Raji (cell line): Measurements from ENCODE around the gene DNAJC17.

Source experiments
- POLR2A ChIP-seq: IDR thresholded peaks from 2 replicates; pipeline ENCODE4 v1.6.1; 2011; ENCODE audit warnings: low read depth, low read length, control low read depth; ENCODE audit not compliant: insufficient read depth

DNAJC17 gene

DNA sequence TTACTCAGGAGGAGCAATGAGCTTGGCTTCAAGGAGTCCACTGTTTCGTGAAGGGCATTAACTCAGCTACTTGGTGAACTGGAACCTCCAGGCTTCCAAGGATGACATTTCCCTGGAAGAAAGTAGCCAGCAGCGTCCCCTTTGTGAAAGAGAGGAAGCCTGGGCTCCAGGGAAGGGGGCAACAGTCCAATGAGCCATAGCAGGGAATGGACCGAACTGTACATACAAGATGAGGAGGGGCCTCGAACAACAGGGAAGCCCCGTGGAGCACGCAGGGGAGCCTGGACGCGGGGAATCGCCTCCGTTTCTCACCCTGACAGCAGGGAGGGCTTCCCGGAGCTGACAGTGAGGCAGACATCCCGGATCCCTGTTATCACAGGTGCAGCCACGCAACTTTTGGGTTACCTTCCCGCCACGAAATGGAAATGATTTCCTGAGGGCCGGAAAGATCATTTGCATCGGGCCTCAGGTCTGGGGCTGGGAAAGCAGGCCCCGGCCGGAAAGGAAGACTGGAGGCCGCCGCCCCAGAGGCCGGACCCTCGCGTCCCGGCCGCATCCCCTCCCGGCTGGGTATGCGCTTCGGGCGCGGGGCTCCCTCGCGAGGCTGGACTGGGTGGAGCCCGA lies 36.1 kb upstream of the DNAJC17 start:
- TF ChIP-seq POLR2A: no peak

- no peak for TF ChIP-seq POLR2A
Measured at GRCh38 chr15:40841741-40842140, 34.5 kb upstream of the DNAJC17 start.

DNA sequence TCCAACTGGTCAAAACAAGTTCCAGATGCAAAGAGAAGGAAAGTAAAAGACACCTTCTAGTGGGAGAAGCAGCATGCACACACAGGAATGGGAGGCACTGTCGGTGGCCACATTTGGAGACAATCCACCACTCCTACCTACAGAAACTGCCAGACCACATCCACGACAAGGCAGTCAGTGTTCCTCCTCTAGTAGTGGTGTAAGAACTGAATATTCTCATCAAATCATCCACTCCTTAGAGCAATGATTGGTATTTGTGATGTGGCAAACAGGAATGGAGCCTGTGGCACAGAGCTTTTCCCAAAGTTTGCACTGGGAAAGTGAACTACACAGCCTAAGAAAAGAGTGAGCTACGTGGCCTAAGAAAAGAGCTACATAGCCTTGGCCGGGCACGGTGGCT lies 31.5 kb upstream of the DNAJC17 start:
- TF ChIP-seq POLR2A: no peak

DNA sequence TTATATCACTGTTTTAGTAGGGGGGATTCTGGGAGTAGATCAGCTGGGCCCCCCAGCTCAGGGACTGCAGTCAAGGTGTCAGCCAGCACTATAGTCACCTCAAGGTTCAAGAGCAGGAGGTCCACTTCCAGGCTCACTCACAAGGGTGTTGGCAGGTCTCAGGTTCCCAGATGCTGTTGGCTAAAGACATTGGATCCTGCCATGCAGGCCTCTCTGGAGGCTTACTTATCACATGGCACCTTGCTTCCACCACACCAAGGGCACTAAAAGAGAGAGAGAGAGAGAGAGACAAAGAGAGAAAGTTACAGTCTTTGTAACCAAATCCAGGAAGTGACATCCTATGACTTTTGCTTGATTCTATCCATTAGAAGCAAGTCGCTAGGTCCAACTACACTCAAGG lies 28.7 kb upstream of the DNAJC17 start:
- TF ChIP-seq POLR2A: no peak

DNA sequence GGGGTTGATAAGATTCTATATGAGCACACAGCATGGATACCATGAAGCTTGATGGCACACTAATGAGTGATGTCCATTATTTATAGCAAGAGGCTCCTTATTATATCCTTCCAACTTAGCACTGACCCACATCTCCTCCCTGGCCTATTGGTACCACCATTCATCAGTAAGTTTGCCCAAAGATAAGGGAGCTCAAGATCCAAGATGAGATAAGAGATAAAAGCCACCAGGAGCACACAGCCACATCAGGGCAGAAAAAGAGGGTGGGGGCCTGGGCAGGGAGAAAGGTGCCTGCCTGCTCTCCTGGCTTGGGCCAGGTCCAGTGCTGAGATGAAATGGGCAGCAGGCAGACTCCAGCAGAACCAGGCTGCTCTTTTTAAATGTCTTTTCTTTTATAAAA lies 25.6 kb upstream of the DNAJC17 start:
- TF ChIP-seq POLR2A: no peak

- no peak for TF ChIP-seq POLR2A
Measured at GRCh38 chr15:40831861-40832260, 24.6 kb upstream of the DNAJC17 start.

DNA sequence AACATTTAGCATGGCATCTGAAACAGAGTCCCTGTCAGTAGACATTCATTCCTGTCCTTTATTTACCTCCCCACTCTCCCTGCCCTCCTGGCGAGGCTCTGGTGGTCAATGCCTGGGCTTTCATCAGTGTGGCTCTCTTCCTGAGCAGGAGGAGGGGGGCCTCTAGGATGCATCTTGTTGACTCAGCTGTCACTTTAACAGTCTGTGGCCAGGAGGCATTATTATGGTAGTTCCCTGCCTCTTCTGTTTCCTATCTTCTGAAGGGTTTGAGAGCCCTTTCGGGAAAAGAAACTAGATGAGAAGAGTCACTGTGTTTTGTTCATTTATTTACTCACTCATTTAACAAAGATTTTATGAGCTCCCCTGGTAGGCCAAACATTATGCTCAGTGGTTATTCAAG lies 23.6 kb upstream of the DNAJC17 start:
- no peak for TF ChIP-seq POLR2A

DNA sequence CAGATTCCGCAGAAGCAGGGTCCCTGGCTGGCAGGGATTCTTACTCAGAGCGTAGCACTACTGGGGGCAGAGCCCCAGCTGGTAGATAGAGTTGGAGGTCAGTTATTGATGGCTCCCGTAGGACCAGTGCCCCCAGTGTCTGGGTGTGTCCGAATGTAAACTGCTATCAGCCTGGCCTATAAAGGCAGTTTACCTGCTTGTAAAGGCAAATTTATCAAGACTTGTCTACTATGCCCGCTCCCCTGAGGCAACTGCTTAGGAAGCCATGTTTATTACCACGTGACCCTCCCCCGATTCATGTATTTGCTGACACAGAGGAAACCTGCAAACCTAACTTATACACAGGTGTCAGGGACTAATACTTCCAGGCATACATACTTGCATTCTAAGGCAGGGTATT lies 21.8 kb upstream of the DNAJC17 start:
- no peak for TF ChIP-seq POLR2A

GRCh38 chr15:40828447-40829036 lies 21.3 kb upstream of the DNAJC17 start, which contains the start of gene PPP1R14D:
Gene PPP1R14D (minus strand): TSS chr15:40828708. CDS start chr15:40828641, 67 bp downstream.
- no peak for TF ChIP-seq POLR2A

- TF ChIP-seq POLR2A: no peak
Measured at GRCh38 chr15:40826423-40827075, 19.3 kb upstream of the DNAJC17 start.

- TF ChIP-seq POLR2A: no peak
Measured at GRCh38 chr15:40825661-40826422, 18.6 kb upstream of the DNAJC17 start.

GRCh38 chr15:40823572-40824343 lies 16.5 kb upstream of the DNAJC17 start:
- no peak for TF ChIP-seq POLR2A

- TF ChIP-seq POLR2A: no peak
Measured at GRCh38 chr15:40821195-40821594, 13.9 kb upstream of the DNAJC17 start.

GRCh38 chr15:40819048-40819447 lies 11.8 kb upstream of the DNAJC17 start:
- no peak for TF ChIP-seq POLR2A
